ENCODE measurements around the gene PTGER3. TPM values are rescaled to one million over a fixed set of nuclear protein-coding genes. Genes with fewer than 3 reads are reported as not detected.

Gene PTGER3
- total RNA-seq, 1 experiment from 2014 or later = 96.0 TPM

DNA sequence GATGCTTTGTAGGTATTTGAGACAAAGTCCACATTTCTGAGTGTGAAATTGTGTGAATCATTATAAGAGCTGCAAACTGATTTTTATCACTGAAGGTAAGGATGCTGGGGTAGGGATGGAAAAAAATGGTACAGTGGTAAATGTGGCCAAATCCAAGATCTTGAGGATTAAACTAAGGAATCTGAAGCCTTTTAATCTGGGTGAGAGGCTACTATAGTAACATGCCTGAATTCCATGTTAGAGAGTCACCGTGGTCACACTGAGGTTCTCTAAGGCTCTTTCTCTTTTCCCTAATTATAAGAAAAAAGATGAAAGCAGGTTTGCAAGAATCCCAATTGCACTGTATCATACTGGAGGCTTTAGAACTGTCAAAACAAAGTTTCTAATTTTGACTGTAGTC lies 17.6 kb downstream of the PTGER3 start:
- BruUV-seq (replicated peaks) = no TSS peak

DNA sequence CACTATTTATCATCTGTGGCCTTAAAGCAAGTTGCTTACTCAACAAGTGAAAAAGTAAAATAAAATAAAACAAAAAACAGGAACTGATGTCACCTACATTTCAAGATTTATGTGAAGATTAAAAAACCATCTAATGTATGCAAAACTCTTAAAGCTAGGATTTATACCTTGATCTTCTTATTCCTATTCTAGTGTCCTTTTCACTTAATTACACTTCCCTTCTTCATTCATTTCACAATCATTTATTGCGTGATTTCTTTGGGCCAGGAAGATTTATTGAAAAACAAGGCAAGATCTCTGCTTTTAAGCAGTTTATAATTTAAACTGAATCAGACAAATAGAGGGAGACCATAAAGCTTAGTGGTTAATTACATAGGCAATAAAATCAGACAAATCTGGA lies 18.6 kb downstream of the PTGER3 start:
- CTCF ChIA-PET = interaction anchor here (0.5 to 1.6 kb wide), 2 partner anchors 17 to 51 kb away, joined by 4 to 5 read pairs; no protein-coding TSS in a partner anchor
- Histone ChIP-seq H3K4me3 (ENCODE audit: low read depth, low read length, poor library complexity, severe bottlenecking) (no peak overlapping the region), H3K27me3 (replicated peaks; ENCODE audit: insufficient read depth, low read depth, low read length, poor library complexity) (no peaks in the 10 kb centered on the region), H3K9me3 (ENCODE audit: low read depth, low read length, poor library complexity, severe bottlenecking) (no peaks in the 10 kb centered on the region), H3K27ac (ENCODE audit: low read depth, low read length, poor library complexity, severe bottlenecking) (peak overlapping the region; percentile 74), H3K4me1 (ENCODE audit: insufficient read depth, low read length, poor library complexity, severe bottlenecking) (peaks cover 87% of the 10 kb centered on the region), H3K36me3 (ENCODE audit: insufficient read depth, low read length, poor library complexity, severe bottlenecking) (peaks cover 19% of the 10 kb centered on the region)
- intact Hi-C loops (cut with micrococcal nuclease; ENCODE audit: unreplicated experiment) = loop anchor here (10.0 kb wide), 1 partner anchor 1324 kb away; no protein-coding TSS in a partner anchor
- DNase-seq (ENCODE audit: low spot score) = peak; percentile 94
- no peak for TF ChIP-seq EZH2 (IDR thresholded peaks at IDR 0.05; ENCODE audit: borderline replicate concordance, low read depth, low read length, poor library complexity, severe bottlenecking)
- TF ChIP-seq, protein P1, sequence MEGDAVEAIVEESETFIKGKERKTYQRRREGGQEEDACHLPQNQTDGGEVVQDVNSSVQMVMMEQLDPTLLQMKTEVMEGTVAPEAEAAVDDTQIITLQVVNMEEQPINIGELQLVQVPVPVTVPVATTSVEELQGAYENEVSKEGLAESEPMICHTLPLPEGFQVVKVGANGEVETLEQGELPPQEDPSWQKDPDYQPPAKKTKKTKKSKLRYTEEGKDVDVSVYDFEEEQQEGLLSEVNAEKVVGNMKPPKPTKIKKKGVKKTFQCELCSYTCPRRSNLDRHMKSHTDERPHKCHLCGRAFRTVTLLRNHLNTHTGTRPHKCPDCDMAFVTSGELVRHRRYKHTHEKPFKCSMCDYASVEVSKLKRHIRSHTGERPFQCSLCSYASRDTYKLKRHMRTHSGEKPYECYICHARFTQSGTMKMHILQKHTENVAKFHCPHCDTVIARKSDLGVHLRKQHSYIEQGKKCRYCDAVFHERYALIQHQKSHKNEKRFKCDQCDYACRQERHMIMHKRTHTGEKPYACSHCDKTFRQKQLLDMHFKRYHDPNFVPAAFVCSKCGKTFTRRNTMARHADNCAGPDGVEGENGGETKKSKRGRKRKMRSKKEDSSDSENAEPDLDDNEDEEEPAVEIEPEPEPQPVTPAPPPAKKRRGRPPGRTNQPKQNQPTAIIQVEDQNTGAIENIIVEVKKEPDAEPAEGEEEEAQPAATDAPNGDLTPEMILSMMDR (conservative IDR thresholded peaks at IDR 0.05; ENCODE audit: low read depth, low read length) = no peak
- no TSS peak for BruUV-seq (replicated peaks)
- POLR2A ChIA-PET (ENCODE audit: low non-redundant PET) = interaction anchor here (0.5 kb wide), 1 partner anchor 70 kb away, joined by 3 read pairs; no protein-coding TSS in a partner anchor

More for the DNA sequence above, 17.6 kb downstream of the PTGER3 start:
- DNase-seq (ENCODE audit: low spot score) = no peak
- TF ChIP-seq EZH2 (IDR thresholded peaks at IDR 0.05; ENCODE audit: borderline replicate concordance, low read depth, low read length, poor library complexity, severe bottlenecking) = no peak
- TF ChIP-seq, protein P1 (conservative IDR thresholded peaks at IDR 0.05; ENCODE audit: low read depth, low read length) = no peak
- intact Hi-C loops (cut with micrococcal nuclease; ENCODE audit: unreplicated experiment) = loop anchor here (5.0 kb wide), 1 partner anchor 293 kb away; no protein-coding TSS in a partner anchor
- H3K4me1 ChIP-seq (ENCODE audit: insufficient read depth, low read length, poor library complexity, severe bottlenecking) = peaks cover 83% of the 10 kb centered on the region
- CTCF ChIA-PET = no interaction called here
- H3K9me3 ChIP-seq (ENCODE audit: low read depth, low read length, poor library complexity, severe bottlenecking) = no peaks in the 10 kb centered on the region
- no peaks in the 10 kb centered on the region for H3K27me3 ChIP-seq (replicated peaks; ENCODE audit: insufficient read depth, low read depth, low read length, poor library complexity)
- H3K36me3 ChIP-seq (ENCODE audit: insufficient read depth, low read length, poor library complexity, severe bottlenecking) = peaks cover 19% of the 10 kb centered on the region
- POLR2A ChIA-PET (ENCODE audit: low non-redundant PET) = no interaction called here
- no peak overlapping the region for H3K4me3 ChIP-seq (ENCODE audit: low read depth, low read length, poor library complexity, severe bottlenecking)
- H3K27ac ChIP-seq (ENCODE audit: low read depth, low read length, poor library complexity, severe bottlenecking) = no peak overlapping the region

DNA sequence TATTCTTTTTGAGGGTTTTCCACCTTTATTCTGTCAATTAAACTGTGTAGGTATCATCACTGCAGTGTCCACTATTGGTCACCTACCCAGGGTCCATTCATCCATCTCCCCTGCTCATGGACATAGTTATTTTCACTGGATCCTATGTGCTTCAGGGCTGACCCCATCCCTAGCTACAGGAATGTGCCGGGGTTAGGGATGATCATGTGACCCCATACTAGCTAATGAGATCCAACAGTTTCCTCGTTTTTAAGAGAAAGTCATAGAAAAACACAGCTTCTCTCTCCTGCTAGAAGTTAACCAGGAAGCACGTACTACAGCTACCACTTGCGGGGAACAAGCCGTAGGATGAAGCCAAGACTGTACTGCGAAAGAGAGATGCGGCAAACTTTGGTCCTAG lies 19.6 kb downstream of the PTGER3 start:
- no peak for DNase-seq (ENCODE audit: low spot score)
- TF ChIP-seq, protein P1 (conservative IDR thresholded peaks at IDR 0.05; ENCODE audit: low read depth, low read length) = no peak
- no peak for TF ChIP-seq EZH2 (IDR thresholded peaks at IDR 0.05; ENCODE audit: borderline replicate concordance, low read depth, low read length, poor library complexity, severe bottlenecking)
- intact Hi-C loops (cut with micrococcal nuclease; ENCODE audit: unreplicated experiment) = loop anchor here (10.0 kb wide), 1 partner anchor 1323 kb away; no protein-coding TSS in a partner anchor
- ChIA-PET CTCF (interaction anchor here (1.6 kb wide), 1 partner anchor 18 kb away, joined by 4 read pairs; no protein-coding TSS in a partner anchor), POLR2A (ENCODE audit: low non-redundant PET) (no interaction called here)
- Histone ChIP-seq H3K4me3 (ENCODE audit: low read depth, low read length, poor library complexity, severe bottlenecking) (no peak overlapping the region), H3K4me1 (ENCODE audit: insufficient read depth, low read length, poor library complexity, severe bottlenecking) (peaks cover 89% of the 10 kb centered on the region), H3K27ac (ENCODE audit: low read depth, low read length, poor library complexity, severe bottlenecking) (peak overlapping the region; percentile 74), H3K27me3 (replicated peaks; ENCODE audit: insufficient read depth, low read depth, low read length, poor library complexity) (no peaks in the 10 kb centered on the region), H3K36me3 (ENCODE audit: insufficient read depth, low read length, poor library complexity, severe bottlenecking) (peaks cover 13% of the 10 kb centered on the region), H3K9me3 (ENCODE audit: low read depth, low read length, poor library complexity, severe bottlenecking) (no peaks in the 10 kb centered on the region)
- BruUV-seq (replicated peaks) = no TSS peak
